T-helper 2 cell treated with Interferon-gamma antibody and Interleukin-4, amounts not matched to agents 100 ng/mL and 5 ng/mL, for 36 hours (primary cell): ENCODE data around the gene RMND5B. TPM values are rescaled to one million over a fixed set of nuclear protein-coding genes. Genes with fewer than 3 reads are reported as not detected.
"Not testable (repeated sequence)": the region's sequence is repeated elsewhere in the genome, so short reads cannot be mapped to it uniquely, and the experiment has no call there.

Experiments used
- intact Hi-C: fragments of 100-400 bp; cut with micrococcal nuclease; formaldehyde crosslinking; loops from one replicate; pipeline ENCODE4 v1.15.1; 2023
- total RNA-seq: library from RNA; stranded (reverse); gene quantifications from 2 replicates; pipeline ENCODE4 v1.2.3, GENCODE V29; 2022

Gene RMND5B
- 28.2 and 32.2 TPM in 2 replicates for total RNA-seq

- intact Hi-C loops, result loop anchor here (1.0 to 5.0 kb wide), 4 partner anchors 10 to 71 kb away; partner anchors contain the start of genes HNRNPAB, N4BP3 and NHP2
Measured at GRCh38 chr5:178130576-178131445, at the start of gene RMND5B. Gene RMND5B, plus strand, starts transcription at chr5:178131014. Its CDS starts 7,106 bp downstream, at chr5:178138120.

GRCh38 chr5:178081571-178082243 lies 49.1 kb upstream of the RMND5B start:
- intact Hi-C loops, result no loop called here

- intact Hi-C loops, result no loop called here
Measured at GRCh38 chr5:178083922-178084321, 46.9 kb upstream of the RMND5B start.

GRCh38 chr5:178085316-178085715 lies 45.5 kb upstream of the RMND5B start:
- intact Hi-C loops, result no loop called here

- intact Hi-C loops, result no loop called here
Measured at GRCh38 chr5:178086266-178086665, 44.5 kb upstream of the RMND5B start.

GRCh38 chr5:178087199-178087598 lies 43.6 kb upstream of the RMND5B start:
- intact Hi-C loops, result not testable (repeated sequence)

- intact Hi-C loops, result no loop called here
Measured at GRCh38 chr5:178090856-178091255, 40.0 kb upstream of the RMND5B start.

- intact Hi-C loops, result no loop called here
Measured at GRCh38 chr5:178093134-178093533, 37.7 kb upstream of the RMND5B start.

- intact Hi-C loops, result no loop called here
Measured at GRCh38 chr5:178094345-178094744, 36.5 kb upstream of the RMND5B start.

- intact Hi-C loops, result no loop called here
Measured at GRCh38 chr5:178098685-178099084, 32.1 kb upstream of the RMND5B start.

- intact Hi-C loops, result no loop called here
Measured at GRCh38 chr5:178103612-178104011, 27.2 kb upstream of the RMND5B start.

- intact Hi-C loops, result no loop called here
Measured at GRCh38 chr5:178104492-178104891, 26.3 kb upstream of the RMND5B start.

GRCh38 chr5:178106086-178106485 lies 24.7 kb upstream of the RMND5B start:
- intact Hi-C loops, result no loop called here

- intact Hi-C loops, result no loop called here
Measured at GRCh38 chr5:178106556-178107239, 24.1 kb upstream of the RMND5B start.

- intact Hi-C loops, result no loop called here
Measured at GRCh38 chr5:178107756-178108310, 23.0 kb upstream of the RMND5B start.

GRCh38 chr5:178108446-178108845 lies 22.4 kb upstream of the RMND5B start:
- intact Hi-C loops, result no loop called here

GRCh38 chr5:178108966-178109365 lies 21.8 kb upstream of the RMND5B start:
- intact Hi-C loops, result no loop called here

GRCh38 chr5:178110511-178110910 lies 20.3 kb upstream of the RMND5B start:
- intact Hi-C loops, result no loop called here

- intact Hi-C loops, result loop anchor here (2.0 kb wide), 1 partner anchor 19 kb away; the partner anchor contains the start of gene RMND5B
Measured at GRCh38 chr5:178111925-178112324, 18.9 kb upstream of the RMND5B start.

GRCh38 chr5:178112545-178112944 lies 18.3 kb upstream of the RMND5B start:
- intact Hi-C loops, result loop anchor here (2.0 kb wide), 1 partner anchor 18 kb away; the partner anchor contains the start of gene RMND5B

GRCh38 chr5:178113141-178113787 lies 17.6 kb upstream of the RMND5B start, which contains the start of gene N4BP3:
Gene N4BP3, plus strand, starts transcription at chr5:178113532. Its CDS starts 6,052 bp downstream, at chr5:178119584.
- intact Hi-C loops, result loop anchor here (1.0 to 2.0 kb wide), 4 partner anchors 8 to 91 kb away; partner anchors contain the start of genes HNRNPAB and RMND5B
